ENCODE measurements around the gene CSF3R.
"Not testable (repeated sequence)": the region's sequence is repeated elsewhere in the genome, so short reads cannot be mapped to it uniquely, and the experiment has no call there.

CSF3R gene

GRCh38 chr1:36484099-36484498, 1.4 kb upstream of the CSF3R start:
- DNase-seq (ENCODE audit: low read depth in 2 of 2, low spot score in 1 of 2): no peak

- DNase-seq (ENCODE audit: low read depth in 2 of 2, low spot score in 1 of 2): no peak
Observed at GRCh38 chr1:36481771-36482723, 666 bp downstream of the CSF3R start.

- DNase-seq (ENCODE audit: low read depth in 2 of 2, low spot score in 1 of 2): no peak
Observed at GRCh38 chr1:36481091-36481490, 1.6 kb downstream of the CSF3R start.

GRCh38 chr1:36480161-36480560, 2.6 kb downstream of the CSF3R start:
- no peak for DNase-seq (ENCODE audit: low read depth in 2 of 2, low spot score in 1 of 2)

GRCh38 chr1:36479505-36480051, 3.1 kb downstream of the CSF3R start:
- no peak for DNase-seq (ENCODE audit: low read depth in 2 of 2, low spot score in 1 of 2)

- DNase-seq (ENCODE audit: low read depth in 2 of 2, low spot score in 1 of 2): not testable (repeated sequence)
Observed at GRCh38 chr1:36477615-36478014, 5.1 kb downstream of the CSF3R start.

GRCh38 chr1:36476945-36477344, 5.8 kb downstream of the CSF3R start:
- no peak for DNase-seq (ENCODE audit: low read depth in 2 of 2, low spot score in 1 of 2)

GRCh38 chr1:36475910-36476604, 6.7 kb downstream of the CSF3R start:
- DNase-seq (ENCODE audit: low read depth in 2 of 2, low spot score in 1 of 2): no peak

GRCh38 chr1:36475341-36475740, 7.4 kb downstream of the CSF3R start:
- DNase-seq (ENCODE audit: low read depth in 2 of 2, low spot score in 1 of 2): no peak

GRCh38 chr1:36472656-36473055, 10.1 kb downstream of the CSF3R start:
- no peak for DNase-seq (ENCODE audit: low read depth in 2 of 2, low spot score in 1 of 2)

- DNase-seq (ENCODE audit: low read depth in 2 of 2, low spot score in 1 of 2): no peak
Observed at GRCh38 chr1:36471830-36472641, 10.7 kb downstream of the CSF3R start.

GRCh38 chr1:36469163-36469562, 13.6 kb downstream of the CSF3R start:
- no peak for DNase-seq (ENCODE audit: low read depth in 2 of 2, low spot score in 1 of 2)

GRCh38 chr1:36467700-36468455, 14.8 kb downstream of the CSF3R start:
- DNase-seq (ENCODE audit: low read depth in 2 of 2, low spot score in 1 of 2): no peak

- DNase-seq (ENCODE audit: low read depth in 2 of 2, low spot score in 1 of 2): no peak
Observed at GRCh38 chr1:36467027-36467410, 15.7 kb downstream of the CSF3R start.

GRCh38 chr1:36466370-36467026, 16.2 kb downstream of the CSF3R start:
- no peak for DNase-seq (ENCODE audit: low read depth in 2 of 2, low spot score in 1 of 2)

- DNase-seq (ENCODE audit: low read depth in 2 of 2, low spot score in 1 of 2): no peak
Observed at GRCh38 chr1:36465731-36466369, 16.9 kb downstream of the CSF3R start.

- DNase-seq (ENCODE audit: low read depth in 2 of 2, low spot score in 1 of 2): no peak
Observed at GRCh38 chr1:36464605-36465393, 17.9 kb downstream of the CSF3R start.

- DNase-seq (ENCODE audit: low read depth in 2 of 2, low spot score in 1 of 2): peak; percentile 85 to 87
Observed at GRCh38 chr1:36463803-36464604, 18.7 kb downstream of the CSF3R start, which contains the start of gene MRPS15. TSS of gene MRPS15 (minus strand) at chr1:36464384. CDS start at chr1:36464275, 109 bp downstream.
